Spleen (tissue), 11 donors: Measurements from ENCODE around the gene CEP164. TPM values are rescaled to one million over a fixed set of nuclear protein-coding genes. Genes with fewer than 3 reads are reported as not detected.

Source experiments
- DNase-seq: peaks from one replicate; pipeline ENCODE4 v3.0.0-alpha.2; 2020
- H3K27ac ChIP-seq, 8 donors: fragments of 200-600 bp; sonication (generic) in 7 of 8; 1 replicate in 4 of 8; 2 replicates in 4 of 8; pipeline versions ENCODE4 v1.5.0 to v1.8.0; 2016 to 2021; ENCODE audit warnings: inconsistent platforms in 4 of 8, mild to moderate bottlenecking in 4 of 8, moderate library complexity in 1 of 8
- H3K27me3 ChIP-seq, 7 donors: fragments of 200-600 bp; sonication (generic) in 6 of 7; replicated peaks in 1 of 7; 1 replicate in 4 of 7; 2 replicates in 3 of 7; pipeline versions ENCODE4 v1.5.0 to v1.8.0; 2016 to 2021; ENCODE audit warnings: inconsistent platforms in 3 of 7, mild to moderate bottlenecking in 1 of 7
- H3K36me3 ChIP-seq, 6 donors: fragments of 200-600 bp; sonication (generic) in 5 of 6; 1 replicate in 4 of 6; 2 replicates in 2 of 6; pipeline versions ENCODE4 v1.5.0 to v1.8.0; 2016 to 2021; ENCODE audit warnings: inconsistent platforms in 2 of 6
- H3K4me1 ChIP-seq, 6 donors: fragments of 200-600 bp; sonication (generic) in 5 of 6; 1 replicate in 3 of 6; 2 replicates in 3 of 6; pipeline versions ENCODE4 v1.5.0 to v1.8.0; 2016 to 2021; ENCODE audit warnings: inconsistent platforms in 3 of 6
- H3K4me3 ChIP-seq, 8 donors: fragments of 200-600 bp; sonication (generic) in 7 of 8; 1 replicate in 4 of 8; 2 replicates in 4 of 8; pipeline versions ENCODE4 v1.5.0 to v1.8.0; 2016 to 2021; ENCODE audit warnings: inconsistent platforms in 4 of 8, mild to moderate bottlenecking in 4 of 8, moderate library complexity in 2 of 8
- H3K9me3 ChIP-seq, 8 donors: fragments of 200-600 bp; sonication (generic) in 7 of 8; 1 replicate in 4 of 8; 2 replicates in 4 of 8; pipeline versions ENCODE4 v1.5.0 to v1.8.0; 2016 to 2021; ENCODE audit warnings: inconsistent platforms in 4 of 8
- CTCF ChIP-seq, 11 experiments: fragments of 200-600 bp in 7 of 11; fragments of 450-650 bp in 4 of 11; sonication (generic) in 4 of 11; IDR thresholded peaks in 8 of 11; conservative IDR thresholded peaks in 3 of 11; 1 replicate in 7 of 11; 2 replicates in 4 of 11; pipeline versions ENCODE4 v1.4.0 to v1.8.0; 2016 to 2021; ENCODE audit warnings: antibody characterized with exemption in 11 of 11, inconsistent platforms in 4 of 11, mild to moderate bottlenecking in 1 of 11
- POLR2A ChIP-seq, 3 donors: fragments of 450-650 bp; IDR thresholded peaks; one replicate each; pipeline ENCODE4 v1.5.1; 2017; ENCODE audit warnings: antibody characterized with exemption in 3 of 3, mild to moderate bottlenecking in 1 of 3
- POLR2AphosphoS5 ChIP-seq, 3 donors: sonication (generic); formaldehyde crosslinking; IDR thresholded peaks; one replicate each; pipeline ENCODE4 v1.5.1; 2017; ENCODE audit warnings: antibody characterized with exemption in 3 of 3
- WGBS, 5 donors: extraction: QIAGEN DNeasy Blood & Tissue Kit in 3 of 5; methylation state at CpG; one replicate each; pipeline versions ENCODE4 v1.1.5 to v1.1.7; 2013 to 2018; 5-methylcytosine and 5-hydroxymethylcytosine counted together
- intact Hi-C: fragments of 100-400 bp; cut with DNase I; formaldehyde crosslinking; loops from one replicate; pipeline ENCODE4 v1.15.0; 2023; ENCODE audit warnings: low total_unique reads
- polyA plus RNA-seq, 3 donors: library from polyadenylated mRNA; stranded (reverse); fragments of 200-250 nt; gene quantifications; one replicate each; pipeline ENCODE4 v1.2.1, GENCODE V29; 2013
- total RNA-seq, 7 donors: library from RNA; depleted of rRNA in 3 of 7; stranded (reverse); fragments of >200 nt in 3 of 7; fragmentation: NEBNext Ultra II Directional in 4 of 7; extraction: Animal tissue kit (Norgen Biotek cat#: 25700) in 4 of 7; gene quantifications; one replicate each; pipeline versions ENCODE4 v1.1.0 to v1.2.1, GENCODE V29; 2016 to 2021
- donor health status: healthy with polysubstance abuse.
- donor health status: DM: no; HTN: no; CAD: no; lungs with moderate emphysema.
- donor health status: DM: no; HTN: no; CAD: no.
- donor health status: Bipolar disorder and iron deficiency.
- donor health status: healthy.
- donor health status: DM: no; HTN: no; CAD: no.
- donor health status: DM: yes; HTN: yes; CAD: no.

The CEP164 gene
- total and polyA plus RNA-seq, 10 donors: 6.6 to 48.3 (median 27.5) TPM

- TF ChIP-seq CTCF (IDR thresholded peaks at IDR 0.05 in 8 of 11, conservative IDR thresholded peaks at IDR 0.05 in 3 of 11) (no peak), POLR2A (IDR thresholded peaks at IDR 0.05) (no peak), POLR2AphosphoS5 (IDR thresholded peaks at IDR 0.05) (no peak)
- no peak overlapping the region for H3K27ac ChIP-seq
- H3K27me3 ChIP-seq: no peaks in the 10 kb centered on the region
- 60 to 84% (median 72%) methylated on average over 2 of the region's 2 CpGs for WGBS, 5 donors
- intact Hi-C loops: no loop called here
- no peak overlapping the region for H3K4me3 ChIP-seq
- peaks cover 0 to 100% (median 71%) of the 10 kb centered on the region in 6 donors for H3K36me3 ChIP-seq
- DNase-seq: no peak
- H3K9me3 ChIP-seq: no peaks in the 10 kb centered on the region
- no peaks in the 10 kb centered on the region for H3K4me1 ChIP-seq
Measured at GRCh38 chr11:117286588-117286987, 41.1 kb upstream of the CEP164 start.

- Histone ChIP-seq H3K4me1 (no peaks in the 10 kb centered on the region), H3K4me3 (no peak overlapping the region), H3K27me3 (no peaks in the 10 kb centered on the region), H3K27ac (no peak overlapping the region), H3K36me3 (peaks cover 0 to 98% (median 62%) of the 10 kb centered on the region in 6 donors), H3K9me3 (no peaks in the 10 kb centered on the region)
- no peak for DNase-seq
- 90 to 96% (median 91%) methylated on average over 3 of the region's 3 CpGs for WGBS, 5 donors
- intact Hi-C loops: no loop called here
- TF ChIP-seq POLR2A (IDR thresholded peaks at IDR 0.05) (no peak), POLR2AphosphoS5 (IDR thresholded peaks at IDR 0.05) (no peak), CTCF (IDR thresholded peaks at IDR 0.05 in 8 of 11, conservative IDR thresholded peaks at IDR 0.05 in 3 of 11) (no peak)
Measured at GRCh38 chr11:117287668-117288067, 40.0 kb upstream of the CEP164 start.

GRCh38 chr11:117289795-117290194 lies 37.9 kb upstream of the CEP164 start:
- Histone ChIP-seq H3K9me3 (no peaks in the 10 kb centered on the region), H3K4me3 (no peak overlapping the region), H3K27me3 (no peaks in the 10 kb centered on the region), H3K36me3 (peaks cover 0 to 98% (median 44%) of the 10 kb centered on the region in 6 donors), H3K27ac (no peak overlapping the region), H3K4me1 (no peaks in the 10 kb centered on the region)
- DNase-seq: no peak
- WGBS, 5 donors: 73 to 100% (median 95%) methylated on average over 1 of the region's 1 CpG
- intact Hi-C loops: no loop called here
- no peak for TF ChIP-seq CTCF (IDR thresholded peaks at IDR 0.05 in 8 of 11, conservative IDR thresholded peaks at IDR 0.05 in 3 of 11)
- no peak for TF ChIP-seq POLR2AphosphoS5 (IDR thresholded peaks at IDR 0.05)
- no peak for TF ChIP-seq POLR2A (IDR thresholded peaks at IDR 0.05)

GRCh38 chr11:117290809-117291396 lies 36.8 kb upstream of the CEP164 start, which contains the start of gene BACE1-AS:
BACE1-AS (plus strand) TSS chr11:117291346.
- intact Hi-C loops: no loop called here
- H3K27ac ChIP-seq: no peak within 1 kb of the TSS
- no peaks in the 10 kb centered on the region for H3K9me3 ChIP-seq
- WGBS, 5 donors: 81 to 92% (median 87%) methylated on average over 8 of the region's 8 CpGs
- TF ChIP-seq POLR2AphosphoS5 (IDR thresholded peaks at IDR 0.05): no peak
- TF ChIP-seq CTCF (IDR thresholded peaks at IDR 0.05 in 8 of 11, conservative IDR thresholded peaks at IDR 0.05 in 3 of 11): no peak
- TF ChIP-seq POLR2A (IDR thresholded peaks at IDR 0.05): no peak
- H3K36me3 ChIP-seq: peaks cover 0 to 98% (median 34%) of the 10 kb centered on the region in 6 donors
- no peak for DNase-seq
- H3K27me3 ChIP-seq: no peaks in the 10 kb centered on the region
- H3K4me1 ChIP-seq: no peaks in the 10 kb centered on the region
- no peak within 1 kb of the TSS for H3K4me3 ChIP-seq
